HG03439 (cell line): ENCODE data around the gene RAB36.

Source experiments
- ATAC-seq: cut with Tn5 transposase; IDR thresholded peaks from one replicate; pipeline ENCODE4 v1.9.1; 2021; ENCODE audit warnings: mild to moderate bottlenecking, moderate library complexity; ENCODE audit not compliant: unreplicated experiment

The RAB36 gene

DNA sequence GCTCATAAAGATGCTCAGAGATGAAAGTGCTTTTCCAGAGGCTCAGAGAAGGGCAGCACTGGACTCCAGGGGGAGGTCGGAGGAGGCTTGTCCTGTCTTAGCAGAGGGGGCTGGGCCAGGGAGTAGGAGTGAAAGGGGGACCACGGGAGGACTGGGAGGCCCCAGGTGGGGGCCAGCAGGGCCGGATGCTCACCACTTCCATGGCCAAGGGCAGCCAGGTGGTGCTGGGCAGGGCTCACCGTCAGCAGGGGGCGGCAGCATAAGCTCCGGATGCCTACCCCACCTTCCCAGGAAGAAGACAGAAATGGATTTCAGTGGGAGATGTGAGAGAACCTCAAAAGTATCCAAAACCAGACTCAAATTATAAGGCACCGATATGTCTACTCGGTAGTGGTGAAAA lies 11.0 kb downstream of the RAB36 start:
- no peak for ATAC-seq

DNA sequence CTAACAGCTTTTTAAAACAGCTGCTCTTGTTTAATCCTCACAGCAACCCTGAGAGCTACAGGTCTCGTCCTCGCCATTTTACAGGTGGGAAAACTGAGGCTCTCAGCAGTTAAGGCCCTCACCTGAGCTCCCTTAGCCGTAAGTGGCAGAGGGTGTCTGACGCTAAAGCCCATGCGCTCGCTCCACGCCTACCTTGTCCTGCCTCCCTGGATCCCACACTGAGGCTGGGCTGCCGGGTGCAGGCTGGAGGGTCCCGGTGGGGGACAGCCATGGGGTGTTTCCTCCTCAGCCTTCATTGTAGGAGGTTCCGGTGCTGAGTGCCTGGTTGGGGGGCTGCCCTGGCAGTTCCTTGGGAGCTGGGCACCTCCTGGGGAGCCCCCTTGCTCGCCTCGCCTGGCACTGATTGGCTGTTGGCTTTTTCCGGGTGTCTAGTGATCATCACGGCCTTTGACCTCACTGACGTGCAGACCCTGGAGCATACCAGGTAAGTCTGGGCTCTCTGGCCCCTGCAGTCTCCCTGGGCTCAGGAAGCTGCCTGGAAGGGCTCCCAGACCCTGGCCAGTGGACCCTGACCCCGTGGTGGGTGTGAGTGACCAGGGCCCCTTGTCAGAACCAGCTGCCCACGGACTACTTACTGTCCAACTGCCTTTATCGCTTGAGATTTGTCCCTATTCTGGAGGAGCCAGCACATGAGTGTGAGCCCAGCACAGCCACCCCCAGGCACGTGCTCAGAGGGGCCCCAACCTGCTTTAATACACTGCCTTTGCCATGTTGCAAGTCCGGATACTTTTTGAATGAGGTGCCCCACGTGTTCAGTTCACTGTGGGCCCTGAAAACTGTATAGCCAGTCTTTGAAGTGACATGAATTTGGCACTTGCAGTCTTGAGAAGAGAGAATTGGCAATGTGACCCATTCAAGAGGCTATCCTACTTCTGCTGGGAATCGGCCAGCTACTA lies 12.6 kb downstream of the RAB36 start:
- ATAC-seq: no peak

DNA sequence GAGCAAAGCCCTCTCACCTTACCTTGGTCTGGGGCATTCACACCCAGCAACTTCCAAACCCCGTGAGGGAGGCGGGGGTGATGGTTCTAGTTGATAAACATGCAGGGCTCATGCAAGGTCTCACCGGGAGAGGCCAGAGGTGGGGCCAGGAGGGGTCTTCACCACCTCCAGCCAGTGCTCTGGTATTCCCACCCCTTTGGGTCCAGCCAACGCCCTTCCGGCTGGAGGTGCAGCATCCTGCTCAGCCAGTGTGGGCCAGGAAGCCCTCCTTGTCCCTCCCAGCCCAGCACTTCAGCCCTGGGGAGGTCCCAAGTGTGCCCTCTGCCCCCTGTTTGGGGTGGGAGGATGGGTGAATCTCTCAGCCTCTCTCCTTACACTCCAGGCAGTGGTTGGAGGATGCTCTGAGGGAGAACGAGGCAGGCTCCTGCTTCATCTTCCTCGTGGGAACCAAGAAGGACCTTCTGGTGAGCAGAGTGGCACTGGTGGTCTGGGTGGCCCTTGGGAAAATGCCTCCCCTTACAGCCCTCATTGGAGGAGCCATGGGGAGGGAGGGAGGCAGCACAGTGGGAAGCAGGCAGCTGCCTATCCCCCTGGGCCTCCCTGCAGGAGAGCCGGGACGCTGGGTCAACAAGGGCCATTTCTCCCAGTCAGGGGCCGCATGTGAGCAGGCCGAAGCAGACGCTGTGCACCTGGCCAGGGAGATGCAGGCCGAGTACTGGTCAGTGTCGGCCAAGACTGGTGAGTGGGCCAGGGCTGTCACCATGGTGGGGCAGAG lies 13.4 kb downstream of the RAB36 start:
- ATAC-seq: no peak

DNA sequence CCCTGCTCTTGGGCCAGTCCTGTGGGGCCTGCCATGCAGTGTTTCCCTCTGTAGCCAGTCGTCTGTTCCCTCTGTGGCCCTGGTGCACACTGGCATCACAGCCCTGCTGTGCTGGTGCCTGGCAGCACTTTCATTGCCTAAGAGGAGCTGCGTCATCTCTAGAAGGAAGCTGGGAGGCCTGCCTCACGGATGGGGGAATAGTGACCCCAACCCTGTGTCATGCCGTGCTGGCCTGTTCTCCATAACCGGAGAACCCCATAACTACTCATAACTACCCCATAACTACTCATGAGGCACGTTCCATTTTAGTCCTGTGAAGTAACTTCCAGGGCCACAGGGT lies 14.0 kb downstream of the RAB36 start:
- ATAC-seq: no peak

DNA sequence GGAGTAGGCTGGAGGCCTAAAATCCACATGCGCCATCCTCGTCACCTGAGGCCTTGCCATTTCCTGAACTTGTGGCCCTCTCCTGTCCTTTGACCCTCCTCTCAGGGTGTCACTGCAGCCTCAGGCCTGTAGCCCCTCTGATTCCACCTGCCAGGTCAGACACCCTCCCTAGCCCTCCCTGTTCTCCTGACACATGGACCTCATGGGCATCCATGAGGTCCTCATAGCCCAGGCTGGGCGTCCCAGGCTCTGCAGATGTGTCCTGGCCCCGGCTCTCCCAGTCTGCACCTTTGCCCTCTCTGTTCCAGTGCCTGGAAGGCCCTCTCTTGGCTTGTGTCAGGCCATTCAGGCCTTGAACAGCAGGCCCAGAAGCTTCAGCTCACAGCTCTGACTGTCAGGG lies 15.8 kb downstream of the RAB36 start:
- no peak for ATAC-seq

DNA sequence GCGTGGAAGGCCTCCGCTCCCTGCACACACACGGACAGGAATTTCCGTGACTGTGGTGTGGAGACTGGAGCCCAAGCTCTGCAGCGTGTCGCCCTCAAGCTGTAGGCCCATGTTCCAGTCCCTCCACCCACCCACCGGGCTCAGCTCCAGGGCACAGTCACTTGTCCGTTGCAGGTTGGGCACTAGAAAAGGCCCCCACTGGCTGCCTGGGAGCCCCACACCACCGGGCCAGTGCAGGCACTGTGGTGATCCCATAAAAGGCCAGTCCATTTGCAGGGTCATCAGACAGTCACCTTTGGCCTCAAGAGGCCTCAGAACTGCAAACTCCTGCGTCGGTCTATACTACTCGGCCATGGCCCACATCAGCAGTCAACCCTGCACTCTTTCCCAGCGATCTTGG lies 16.3 kb downstream of the RAB36 start:
- ATAC-seq: no peak

DNA sequence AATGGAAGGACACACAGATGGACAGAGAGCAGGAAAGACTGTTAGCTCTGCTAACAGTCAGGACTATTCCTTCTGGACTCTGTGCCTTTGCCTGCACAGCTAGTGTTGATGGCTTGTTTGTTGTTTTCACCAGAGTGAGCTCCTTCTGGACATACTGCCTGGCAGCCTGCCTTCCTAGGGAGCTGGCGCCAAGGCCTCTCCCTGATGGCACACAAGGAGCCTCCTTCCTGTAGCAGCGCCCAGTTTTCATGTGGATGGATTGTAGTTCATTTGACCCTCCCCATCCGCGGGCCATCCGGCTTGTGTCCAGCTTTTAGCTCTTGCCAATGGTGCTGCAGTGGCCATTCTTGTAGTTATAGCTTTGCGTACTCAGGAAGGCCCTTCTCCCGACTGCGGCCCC lies 18.4 kb downstream of the RAB36 start:
- no peak for ATAC-seq

DNA sequence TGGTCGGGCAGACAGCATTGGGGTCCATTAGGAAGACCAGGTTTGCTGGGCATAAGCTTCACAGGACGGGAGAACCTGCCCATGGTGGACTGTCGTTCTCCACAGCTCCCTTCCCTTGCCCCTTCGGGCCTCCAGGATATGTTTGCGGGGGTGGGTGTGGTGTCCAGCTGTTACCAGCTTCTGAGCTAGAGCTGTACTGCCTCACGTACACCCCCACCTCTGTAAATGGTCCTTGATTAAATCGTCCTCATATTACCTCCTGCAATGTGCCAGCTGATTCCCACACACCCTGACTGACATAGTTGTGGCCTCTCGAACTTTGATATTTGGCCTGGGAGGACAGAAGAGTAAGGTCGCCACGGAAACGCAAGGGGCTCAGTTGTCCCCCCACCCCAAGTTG lies 18.8 kb downstream of the RAB36 start:
- ATAC-seq: no peak

DNA sequence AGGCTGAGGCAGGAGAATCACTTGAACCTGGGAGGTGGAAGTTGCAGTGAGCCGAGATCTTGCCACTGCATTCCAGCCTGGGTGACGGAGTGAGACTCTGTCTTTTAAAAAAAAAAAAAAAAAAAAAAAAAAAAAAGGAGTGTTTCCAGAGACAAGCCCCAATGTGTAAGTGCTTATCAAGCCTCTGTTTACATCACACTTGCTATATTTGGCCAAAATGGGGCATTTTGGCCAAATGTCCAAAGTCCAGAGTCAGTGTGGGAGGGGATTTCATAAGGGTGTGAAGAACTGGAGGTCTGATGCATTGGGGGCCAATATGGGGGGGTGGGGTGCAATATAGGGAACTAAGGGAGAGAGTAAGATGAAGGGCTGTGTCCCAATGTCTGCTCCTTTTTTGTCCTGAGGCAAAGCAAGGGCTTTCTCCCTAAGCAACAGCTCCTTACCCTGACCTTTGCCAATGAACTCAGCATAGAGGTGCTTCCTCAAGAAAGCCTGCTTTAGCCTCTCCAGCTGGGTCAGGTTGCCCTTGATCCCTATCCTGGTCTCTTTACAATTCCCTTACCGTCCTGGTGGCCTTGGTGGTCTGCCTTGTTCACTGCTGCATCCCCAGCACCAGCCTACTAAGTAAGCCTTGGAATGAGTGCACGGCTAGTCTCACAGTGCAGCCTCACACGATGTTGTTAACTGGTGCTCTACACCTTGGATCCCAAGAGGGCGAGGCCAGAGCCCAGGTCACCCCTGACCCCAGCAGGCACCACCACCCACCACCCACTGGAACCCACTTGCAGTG lies 21.0 kb downstream of the RAB36 start:
- ATAC-seq: no peak

DNA sequence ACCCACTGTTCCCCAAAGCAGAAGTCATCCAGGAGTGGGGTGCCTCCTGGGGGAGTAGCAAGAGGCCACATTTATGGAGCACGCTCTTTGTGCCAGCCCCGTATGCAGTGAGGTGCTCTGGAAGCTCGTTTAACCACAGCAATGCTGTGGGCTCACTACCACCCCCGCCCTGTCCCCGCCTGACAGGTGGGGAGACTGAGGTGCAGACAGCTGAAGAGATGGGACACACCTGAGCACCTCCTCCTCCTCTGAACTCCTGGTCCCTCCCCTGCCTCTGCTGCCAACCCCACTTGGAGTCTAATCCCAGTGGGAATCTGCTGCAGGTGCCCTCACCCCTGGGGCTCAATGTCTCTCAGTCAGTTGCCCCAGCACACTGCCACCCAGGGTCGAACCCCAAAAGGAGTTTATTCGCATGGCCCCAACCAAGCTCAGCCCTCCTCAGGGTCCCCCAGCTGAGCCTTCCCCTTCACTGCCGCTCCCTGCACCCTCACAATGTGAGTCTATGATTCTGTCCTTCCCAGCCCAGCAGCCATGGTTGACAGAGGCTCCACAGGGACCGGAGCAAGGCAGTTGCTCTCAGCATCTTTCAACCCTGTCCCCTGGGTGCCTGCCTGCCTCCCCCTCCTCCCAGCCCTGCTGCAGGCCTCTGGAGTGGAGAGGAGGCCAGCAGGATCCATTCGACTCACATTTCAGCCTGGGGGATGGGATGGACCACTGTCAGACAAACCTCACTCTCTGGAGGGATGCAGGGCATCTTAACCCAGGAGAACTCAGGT lies 21.8 kb downstream of the RAB36 start:
- no peak for ATAC-seq

DNA sequence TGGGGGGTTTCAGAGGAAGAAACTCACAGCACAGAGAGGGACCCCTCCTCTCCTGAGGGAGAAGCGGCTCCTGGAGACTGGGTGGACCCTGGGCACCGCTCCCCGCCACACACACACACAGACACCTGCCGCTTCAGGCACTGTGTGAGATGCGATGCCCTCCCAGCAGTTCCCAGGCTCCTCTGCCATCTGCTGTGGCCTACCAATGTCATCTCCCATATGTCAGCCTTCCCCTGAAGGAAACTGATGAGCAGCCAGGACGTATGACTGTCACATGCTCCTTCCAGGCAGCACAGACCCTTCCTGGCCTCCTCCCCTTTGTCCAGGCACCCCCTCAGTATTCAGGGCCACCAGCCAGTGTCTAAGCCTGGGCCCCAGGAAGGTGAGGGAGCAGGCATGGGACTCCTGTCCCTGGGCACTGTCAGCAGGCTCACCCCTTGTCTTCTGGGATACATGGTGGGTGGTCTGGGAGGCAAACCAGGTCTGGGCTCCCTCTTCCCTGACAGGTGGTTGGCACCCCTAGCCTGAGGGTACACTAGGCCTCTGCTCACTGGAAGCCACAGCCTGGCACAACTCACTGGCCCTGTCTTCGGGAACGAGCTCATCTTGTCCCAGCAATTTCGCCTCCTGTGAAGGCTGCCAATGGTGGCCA lies 23.2 kb downstream of the RAB36 start:
- ATAC-seq: no peak

DNA sequence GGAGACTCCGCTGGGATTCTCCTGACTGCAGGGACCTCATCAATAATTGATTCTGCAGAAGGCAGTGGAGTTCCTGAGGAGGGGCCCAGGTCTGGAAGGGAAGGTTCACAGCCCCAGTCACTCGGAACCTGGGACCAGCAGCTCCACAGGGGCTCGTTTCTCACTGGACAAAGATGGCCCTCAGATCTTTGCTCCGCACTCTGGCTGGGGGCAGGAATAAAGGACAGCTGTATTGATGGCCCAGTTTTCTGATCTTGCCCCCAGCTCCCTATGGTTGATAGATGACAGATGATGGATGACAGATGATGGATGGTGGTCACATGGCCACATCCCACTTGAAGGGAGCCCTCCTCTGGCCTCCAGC lies 23.7 kb downstream of the RAB36 start:
- no peak for ATAC-seq

DNA sequence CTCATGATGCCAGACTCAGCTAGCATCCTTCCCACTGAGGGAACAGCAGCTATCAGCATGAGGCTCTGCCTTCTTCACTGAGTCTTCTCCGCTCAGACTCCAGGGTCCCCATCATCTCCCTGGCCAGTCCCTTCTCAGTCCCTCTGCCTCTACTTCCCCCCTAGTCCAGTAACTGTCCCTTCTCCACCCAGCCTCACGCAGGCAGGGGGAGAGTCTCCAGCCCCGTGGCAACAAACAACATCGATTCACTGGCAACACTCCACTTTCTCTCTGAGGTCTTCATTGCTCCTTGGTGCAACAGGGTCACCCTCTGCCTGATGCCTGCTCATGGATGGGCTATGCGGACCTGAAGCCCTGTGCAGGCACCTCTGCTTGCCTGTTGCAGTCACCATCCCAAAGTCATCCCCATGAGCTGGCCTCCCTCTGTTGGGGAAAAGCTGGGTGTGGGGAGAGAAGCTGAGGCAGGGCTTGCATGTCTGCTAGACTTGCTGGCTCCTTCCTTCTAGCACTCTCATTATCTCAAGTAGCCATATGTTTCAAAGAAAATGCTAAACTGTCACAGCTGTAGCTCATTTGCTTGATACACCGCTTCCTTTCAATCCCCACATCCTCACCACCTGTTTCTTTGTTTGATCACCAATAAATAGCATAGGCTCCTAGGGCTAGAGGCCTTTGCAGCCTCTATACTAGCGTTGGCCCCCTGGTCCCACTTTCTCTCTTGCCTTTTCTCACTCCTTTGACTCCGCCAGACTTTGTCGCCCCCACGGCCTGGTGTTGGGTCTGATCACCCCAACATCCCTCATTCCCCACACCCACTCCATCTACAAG lies 30.8 kb downstream of the RAB36 start:
- no peak for ATAC-seq

DNA sequence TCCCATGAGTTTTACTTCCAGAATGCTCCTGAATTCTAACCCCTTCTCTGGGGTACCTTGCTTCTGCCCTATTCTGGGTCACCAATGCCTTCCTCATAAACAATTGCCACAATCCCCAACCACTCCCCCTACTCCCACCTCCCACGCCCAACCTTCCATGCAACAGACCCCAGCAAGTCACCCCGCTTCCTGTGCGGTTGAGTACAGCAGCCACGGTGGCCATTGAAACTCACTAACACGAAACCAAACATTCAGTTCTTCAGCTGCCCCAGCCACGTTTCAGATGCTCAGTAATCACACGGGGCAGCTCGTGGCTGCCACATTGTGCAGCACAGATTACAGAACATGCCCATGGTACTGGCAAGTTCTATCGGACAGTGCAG lies 31.4 kb downstream of the RAB36 start:
- no peak for ATAC-seq

DNA sequence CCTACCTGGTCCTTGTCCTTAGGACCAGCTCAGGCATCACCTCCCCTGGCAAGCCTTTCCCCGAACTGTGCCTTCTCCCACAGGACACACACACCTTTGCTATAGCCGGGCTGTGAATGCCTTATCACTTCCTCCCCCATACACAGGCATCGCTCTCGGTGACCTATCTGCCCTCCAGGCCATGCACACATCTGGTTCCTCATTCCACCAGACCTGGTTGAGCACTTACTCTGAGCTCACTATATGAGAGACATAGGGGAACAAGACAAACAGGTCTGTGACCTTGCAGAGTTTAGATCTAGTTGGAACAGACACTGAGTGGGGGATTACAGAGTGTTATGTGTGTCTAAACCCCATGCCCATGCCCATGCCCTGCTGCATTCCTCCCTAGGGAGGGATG lies 31.9 kb downstream of the RAB36 start:
- ATAC-seq: no peak

DNA sequence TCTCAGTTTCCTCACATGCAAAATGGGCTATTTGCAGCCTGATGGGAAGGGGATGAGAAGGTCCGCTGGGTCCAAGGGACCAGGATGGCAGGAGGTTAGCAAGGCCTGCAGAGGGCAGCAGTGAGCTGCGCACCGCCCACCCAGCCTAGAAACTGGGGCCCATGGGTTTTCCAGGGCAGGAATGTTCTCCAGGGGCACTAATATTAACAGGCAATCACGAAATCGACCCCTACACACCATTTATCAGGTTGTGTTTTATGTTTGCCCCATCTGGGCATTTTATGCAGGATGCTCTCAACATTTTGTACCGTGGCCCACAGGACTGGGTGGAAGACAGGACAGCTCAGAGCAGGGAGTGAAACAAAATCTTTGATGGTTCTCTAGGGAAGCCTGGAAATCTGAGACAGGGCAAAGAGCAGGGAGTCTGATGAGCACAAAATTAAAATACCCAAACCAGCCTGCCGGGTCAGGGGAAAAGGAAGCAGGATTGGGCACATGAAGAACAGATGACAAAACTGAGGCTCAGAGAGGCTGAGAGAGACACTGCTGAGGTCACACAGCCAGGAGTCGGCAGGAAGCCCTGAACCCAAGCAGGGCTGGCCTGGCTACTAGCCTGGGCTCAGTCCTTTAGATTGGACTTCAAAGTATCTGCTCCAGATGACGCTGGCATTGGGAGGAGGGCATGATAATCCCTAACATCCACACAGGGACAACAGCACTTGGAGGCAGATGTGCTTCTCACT lies 33.4 kb downstream of the RAB36 start:
- ATAC-seq: no peak

DNA sequence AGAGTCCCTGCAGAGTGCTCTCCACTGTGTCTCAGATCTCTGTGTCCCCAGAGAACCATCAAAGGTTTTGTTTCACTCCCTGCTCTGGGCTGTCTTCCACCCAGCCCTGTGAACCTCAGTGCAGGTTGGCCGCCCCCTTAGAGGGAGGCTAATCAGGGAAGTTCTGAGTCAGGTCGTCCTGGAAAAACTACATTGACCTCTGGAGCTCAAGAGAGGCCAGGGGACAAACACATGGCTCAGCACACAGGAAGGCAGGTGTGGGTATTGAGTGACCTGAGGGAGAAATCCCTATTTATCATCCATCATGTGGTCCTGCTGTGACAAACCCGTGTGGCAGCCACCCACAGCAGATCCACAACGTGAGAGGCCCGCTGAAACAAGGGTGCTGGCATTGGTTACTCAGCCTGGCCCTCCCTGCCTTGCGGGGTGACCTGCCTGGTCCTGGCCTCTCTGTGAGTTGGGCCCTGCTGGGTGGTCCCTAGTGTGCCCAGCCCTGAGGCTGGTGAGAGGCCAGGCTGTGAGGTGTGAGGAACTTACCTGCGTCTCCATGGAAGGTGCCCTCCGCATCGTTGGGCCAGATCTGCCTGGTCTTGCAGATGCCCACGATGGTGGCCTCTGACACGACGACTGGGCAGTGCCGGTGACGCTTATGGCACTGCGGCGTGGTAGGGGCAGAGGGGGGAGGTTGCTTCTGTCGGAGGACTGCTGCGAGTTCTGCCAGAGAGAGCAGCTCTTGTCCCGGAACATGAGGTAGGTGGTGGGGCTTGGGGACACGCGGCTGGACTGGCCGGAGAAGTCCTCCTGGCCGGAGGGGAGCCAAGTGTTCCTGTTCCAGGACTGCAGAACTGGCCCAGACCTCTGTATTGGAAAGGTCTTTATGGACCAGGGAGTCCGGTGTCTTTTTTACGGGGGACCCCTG lies 34.4 kb downstream of the RAB36 start:
- ATAC-seq: no peak
